Sigmoid colon (tissue), 7 donors: ENCODE results near the gene SPP2. TPM values are rescaled to one million over a fixed set of nuclear protein-coding genes. Genes with fewer than 3 reads are reported as not detected.

Experiments
- polyA plus RNA-seq, 3 donors: library from polyadenylated mRNA; stranded (reverse); fragments of 200-250 nt; gene quantifications; one replicate each; pipeline ENCODE4 v1.2.3, GENCODE V29; 2013
- total RNA-seq, 4 donors: library from RNA; depleted of rRNA; stranded (reverse); fragments of >200 nt; gene quantifications; one replicate each; pipeline ENCODE4 v1.1.0, GENCODE V29; 2016
- donor health status: healthy with polysubstance abuse.
- donor health status: Bipolar disorder and iron deficiency.
- donor health status: healthy.

SPP2 gene
- total and polyA plus RNA-seq, 7 donors, result not detected

Other genes starting within 250 kb of the SPP2 start
- gene HJURP, start 196.2 kb upstream of the SPP2 start, total RNA-seq, result 1 to 10 TPM in 2 of 4 donors, under 1 TPM in 2; 0.28 to 2.1 (median 1.0) TPM
- 1 to 10 TPM; 1.2 to 9.0 (median 3.0) TPM for gene HJURP, start 196.2 kb upstream of the SPP2 start, polyA plus RNA-seq
- not detected for gene TRPM8, start 133.3 kb upstream of the SPP2 start, total RNA-seq
- gene TRPM8, start 133.3 kb upstream of the SPP2 start, polyA plus RNA-seq, result under 1 TPM in 1 of 3 donors, not detected in 2; 0.04 TPM